Placental pericyte (primary cell): ENCODE data around the gene AXIN1. TPM values are rescaled to one million over a fixed set of nuclear protein-coding genes. Genes with fewer than 3 reads are reported as not detected.

Experiments
- total RNA-seq: library from RNA; depleted of rRNA; stranded (reverse); fragments of >200 nt; gene quantifications from 2 replicates; pipeline ENCODE4 v1.2.3, GENCODE V29; 2012

Gene AXIN1
- total RNA-seq, result 25.8 and 28.2 TPM in 2 replicates

GRCh38 chr16:352547-353403, at the start of gene AXIN1:
AXIN1 (minus strand) TSS chr16:352723; CDS start chr16:347025, 5,698 bp downstream.

DNA sequence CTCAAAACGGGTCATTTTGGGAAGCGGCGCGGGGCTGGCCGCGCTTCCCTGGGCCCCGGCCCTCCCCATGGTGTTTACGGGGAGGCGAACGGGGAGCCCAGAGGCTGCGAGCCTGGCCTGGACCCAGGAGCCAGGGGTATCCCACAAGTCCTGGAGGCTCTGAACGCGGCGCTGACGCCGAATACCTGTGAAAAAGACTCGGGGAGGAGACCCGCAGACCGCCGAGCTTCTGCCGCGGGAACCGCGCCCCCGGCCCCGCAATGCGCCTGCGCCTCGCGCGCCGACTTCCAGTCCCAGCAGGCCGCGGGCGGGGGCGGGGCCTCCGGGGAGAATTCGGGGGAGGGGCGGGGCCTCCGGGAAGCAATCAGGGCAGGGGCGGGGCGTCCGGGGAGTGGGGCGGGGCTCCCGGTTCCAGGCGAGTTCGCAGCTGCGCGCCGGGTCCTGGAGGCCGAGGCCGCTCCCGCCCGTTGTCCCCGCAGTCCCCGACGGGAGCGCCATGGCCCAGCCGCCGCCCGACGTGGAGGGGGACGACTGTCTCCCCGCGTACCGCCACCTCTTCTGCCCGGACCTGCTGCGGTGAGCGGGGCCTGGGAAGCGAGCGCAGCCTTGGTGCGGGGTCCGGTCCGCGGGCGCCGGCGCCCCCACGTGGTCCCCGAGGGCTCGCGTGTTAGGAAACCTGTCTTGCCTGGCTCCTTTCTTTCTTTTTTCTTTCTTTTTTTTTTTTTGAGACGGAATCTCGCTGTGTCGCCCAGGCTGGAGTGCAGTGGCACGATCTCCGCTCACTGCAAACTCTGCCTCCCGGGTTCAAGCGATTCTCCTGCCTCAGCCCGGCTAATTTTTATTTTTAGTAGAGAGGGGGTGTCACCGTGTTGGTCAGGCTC, 49.2 kb upstream of the AXIN1 start, which contains the start of gene DECR2:
Gene DECR2 (plus strand): TSS at position 418 of the 881 bp plus-strand sequence. CDS start 79 bp downstream, at position 497.

GRCh38 chr16:397135-397661, 44.7 kb upstream of the AXIN1 start, which contains the start of gene NME4:
NME4 (plus strand) TSS chr16:397199; CDS start chr16:397223, 24 bp downstream.

DNA sequence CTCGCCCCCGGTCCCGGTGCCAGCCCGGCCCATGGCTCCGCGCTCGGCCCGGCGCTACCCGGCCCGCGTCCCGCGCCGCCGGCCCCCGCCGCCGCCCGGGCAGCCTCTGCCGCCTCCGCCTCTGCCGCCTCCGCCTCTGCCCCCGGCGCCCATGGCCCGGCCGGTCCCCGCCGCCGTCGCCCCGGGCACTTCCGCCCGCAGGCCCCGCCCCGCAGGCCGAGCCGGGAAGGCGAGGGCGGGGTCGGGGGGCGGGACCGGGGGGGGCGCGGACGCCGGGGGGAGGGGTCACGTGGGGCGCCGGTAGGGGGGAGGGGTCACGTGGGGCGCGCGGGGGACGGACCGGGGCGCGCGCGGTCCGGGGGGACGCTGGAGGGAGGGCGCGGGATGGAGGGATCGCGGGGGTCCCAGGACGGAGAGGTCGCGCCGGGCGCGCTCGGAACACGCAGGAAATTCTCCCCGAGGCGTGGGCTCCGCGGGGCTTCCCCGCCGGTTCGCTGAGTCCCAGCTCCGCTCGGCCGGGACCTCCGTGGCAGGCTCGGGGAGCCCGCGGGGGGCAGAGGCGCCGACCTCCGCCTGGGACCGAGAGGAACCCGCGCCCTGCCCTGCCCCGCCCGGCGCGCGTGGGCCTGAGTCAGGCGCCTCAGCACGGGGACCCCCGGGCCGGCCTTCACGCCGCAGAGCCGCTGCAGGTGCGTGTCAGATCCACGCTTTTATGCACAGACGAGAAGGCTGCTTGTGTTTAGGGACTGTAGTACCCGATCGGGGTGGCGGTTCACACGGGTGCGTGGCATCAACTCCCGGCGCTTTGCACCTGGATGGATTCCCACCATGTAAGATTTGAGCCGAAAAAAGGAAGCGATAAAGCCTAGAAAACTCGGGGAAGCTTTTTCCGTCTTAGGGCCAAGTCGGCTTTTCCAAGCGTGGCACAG, 29.5 kb upstream of the AXIN1 start, which contains the start of gene PGAP6:
Gene PGAP6 (minus strand): TSS at position 190 of the 929 bp plus-strand sequence. CDS start 157 bp downstream, at position 33.

DNA sequence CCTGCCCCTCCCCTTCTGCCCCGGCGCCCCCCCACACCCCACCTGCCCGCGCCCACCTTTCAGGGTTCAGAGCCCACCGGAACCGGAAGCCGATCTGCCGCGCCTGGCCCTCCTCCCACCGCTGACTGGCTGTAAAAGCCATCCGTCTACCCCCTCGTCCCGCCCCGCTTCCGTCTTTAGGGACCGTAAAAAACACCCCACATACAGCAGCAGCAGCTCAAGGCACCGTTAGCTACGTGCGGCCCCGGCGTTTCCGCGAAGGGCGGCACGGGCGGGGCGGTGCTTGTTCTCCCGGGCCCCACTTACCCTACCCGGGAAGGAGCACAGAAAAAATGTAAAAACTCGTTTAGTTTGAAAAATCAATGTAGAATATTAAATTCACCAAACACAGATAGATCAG, 17.9 kb upstream of the AXIN1 start, which contains the start of gene MRPL28:
Gene MRPL28 (minus strand): TSS at position 96 of the 400 bp plus-strand sequence. CDS start 320 bp downstream, outside the sequence.

GRCh38 chr16:283033-283805, 69.3 kb downstream of the AXIN1 start, which contains the start of gene PDIA2:
PDIA2 (plus strand) TSS chr16:283164; CDS start chr16:283170, 6 bp downstream.

DNA sequence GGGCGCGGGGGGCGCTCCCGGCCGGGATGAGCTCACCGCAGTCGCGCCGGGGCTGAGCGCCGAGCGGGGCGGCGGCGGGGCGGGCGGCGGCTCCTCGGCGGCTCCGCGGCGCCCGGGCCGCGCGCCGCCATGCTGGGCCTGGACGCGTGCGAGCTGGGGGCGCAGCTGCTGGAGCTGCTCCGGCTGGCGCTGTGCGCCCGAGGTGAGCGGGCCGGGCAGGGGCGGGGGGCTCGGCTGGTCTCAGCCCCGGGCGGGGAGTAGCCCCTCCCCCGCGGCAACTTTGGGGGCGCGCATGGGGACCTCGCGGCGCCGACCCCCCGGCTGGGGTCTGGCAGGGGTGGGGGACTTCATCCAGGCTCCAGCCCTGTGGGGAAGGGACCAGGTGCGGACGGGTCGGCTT, 72.0 kb downstream of the AXIN1 start, which contains the start of gene ARHGDIG:
Gene ARHGDIG (plus strand): TSS at position 40 of the 400 bp plus-strand sequence. CDS start 90 bp downstream, at position 130.

DNA sequence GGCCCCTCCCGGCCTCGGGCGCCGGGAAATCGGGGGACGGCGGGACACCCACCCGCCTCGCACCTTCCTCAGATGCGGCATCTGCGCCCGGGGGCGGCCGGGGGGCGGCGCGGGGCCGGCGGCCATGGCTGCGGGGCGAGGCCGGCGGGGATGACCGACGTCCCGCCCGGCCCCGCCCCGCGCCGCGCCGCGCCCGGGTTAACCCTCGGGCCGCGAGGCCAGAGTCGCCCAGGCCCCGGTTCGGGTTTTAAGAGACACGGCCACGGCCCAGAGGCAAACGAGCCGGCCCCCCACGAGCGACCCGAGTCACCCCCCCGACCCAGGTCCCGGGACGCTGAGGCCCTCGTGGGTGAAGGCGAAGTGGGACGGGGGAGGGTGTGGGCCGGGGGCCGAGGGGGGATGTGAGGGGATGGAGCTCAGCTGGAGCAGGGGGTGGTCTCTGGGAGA, 76.7 kb downstream of the AXIN1 start, which contains the start of gene RGS11:
Gene RGS11 (minus strand): TSS at position 159 of the 447 bp plus-strand sequence. CDS start 33 bp downstream, at position 126.

Other genes starting within 250 kb of the AXIN1 start
- 12.9 and 14.2 TPM in 2 replicates for gene NPRL3, start 214.1 kb downstream of the AXIN1 start, total RNA-seq
- not detected in 2 replicates for gene HBZ, start 200.1 kb downstream of the AXIN1 start, total RNA-seq
- not detected in 2 replicates for gene HBM, start 186.7 kb downstream of the AXIN1 start, total RNA-seq
- not detected in 2 replicates for gene HBA2, start 179.8 kb downstream of the AXIN1 start, total RNA-seq
- gene HBA1, start 176.0 kb downstream of the AXIN1 start, total RNA-seq, result not detected in 2 replicates
- gene HBQ1, start 172.3 kb downstream of the AXIN1 start, total RNA-seq, result not detected in 2 replicates
- gene LUC7L, start 123.3 kb downstream of the AXIN1 start, total RNA-seq, result 31.5 and 59.0 TPM in 2 replicates
- 58.8 and 81.4 TPM in 2 replicates for gene FAM234A, start 117.9 kb downstream of the AXIN1 start, total RNA-seq
- 1.0 and 2.4 TPM in 2 replicates for gene RGS11, start 76.8 kb downstream of the AXIN1 start, total RNA-seq
- gene ARHGDIG, start 72.1 kb downstream of the AXIN1 start, total RNA-seq, result 0.44 TPM in 1 of 2 replicates, not detected in the other
- 0.57 and 2.8 TPM in 2 replicates for gene PDIA2, start 69.6 kb downstream of the AXIN1 start, total RNA-seq
- 76.4 and 85.0 TPM in 2 replicates for gene MRPL28, start 17.8 kb upstream of the AXIN1 start, total RNA-seq
- gene PGAP6, start 29.3 kb upstream of the AXIN1 start, total RNA-seq, result 109 and 146 TPM in 2 replicates
- 96.1 and 115 TPM in 2 replicates for gene NME4, start 44.5 kb upstream of the AXIN1 start, total RNA-seq
- 8.8 and 10.2 TPM in 2 replicates for gene DECR2, start 49.2 kb upstream of the AXIN1 start, total RNA-seq
- 23.2 and 27.8 TPM in 2 replicates for gene RAB11FIP3, start 72.9 kb upstream of the AXIN1 start, total RNA-seq
- 68.9 and 91.9 TPM in 2 replicates for gene CAPN15, start 175.0 kb upstream of the AXIN1 start, total RNA-seq
- gene PRR35, start 207.7 kb upstream of the AXIN1 start, total RNA-seq, result 0.14 TPM in 1 of 2 replicates, not detected in the other
- 2.6 TPM in 2 replicates for gene NHLRC4, start 214.3 kb upstream of the AXIN1 start, total RNA-seq
- gene PIGQ, start 217.2 kb upstream of the AXIN1 start, total RNA-seq, result 27.8 and 33.5 TPM in 2 replicates
- gene RAB40C, start 237.3 kb upstream of the AXIN1 start, total RNA-seq, result 15.3 and 16.5 TPM in 2 replicates